Liver (tissue), 9 donors: ENCODE measurements around the gene CAV2. TPM values are rescaled to one million over a fixed set of nuclear protein-coding genes. Genes with fewer than 3 reads are reported as not detected.

Experiments used
- DNase-seq: peaks from one replicate; pipeline ENCODE4 v3.0.0-alpha.2; 2017; ENCODE audit warnings: low spot score
- H3K27ac ChIP-seq, 2 donors: one replicate each; pipeline ENCODE4 v1.7.0; 2013; ENCODE audit warnings: inconsistent platforms in 2 of 2, low read length in 2 of 2, control low read depth in 1 of 2, low read depth in 1 of 2, mild to moderate bottlenecking in 1 of 2
- H3K27me3 ChIP-seq, 4 donors: one replicate each; pipeline versions ENCODE4 v1.6.1 to v1.7.0; 2013; ENCODE audit warnings: low read length in 3 of 4, inconsistent platforms in 1 of 4, mild to moderate bottlenecking in 1 of 4, moderate library complexity in 1 of 4; ENCODE audit not compliant: control insufficient read depth in 4 of 4, insufficient read depth in 4 of 4
- H3K36me3 ChIP-seq, 4 donors: one replicate each; pipeline versions ENCODE4 v1.6.1 to v1.7.0; 2013; ENCODE audit warnings: low read length in 3 of 4, mild to moderate bottlenecking in 3 of 4, low read depth in 1 of 4, moderate library complexity in 1 of 4; ENCODE audit not compliant: control insufficient read depth in 4 of 4, insufficient read depth in 3 of 4
- H3K4me1 ChIP-seq, 4 donors: one replicate each; pipeline versions ENCODE4 v1.6.1 to v1.7.0; 2013; ENCODE audit warnings: low read length in 3 of 4, mild to moderate bottlenecking in 3 of 4, moderate library complexity in 1 of 4; ENCODE audit not compliant: control insufficient read depth in 4 of 4, insufficient read depth in 4 of 4
- H3K4me3 ChIP-seq, 3 donors: one replicate each; pipeline versions ENCODE4 v1.6.1 to v1.7.0; 2013; ENCODE audit warnings: low read length in 3 of 3, control low read depth in 1 of 3, low read depth in 1 of 3, mild to moderate bottlenecking in 1 of 3
- H3K9ac ChIP-seq, 2 donors: one replicate each; pipeline ENCODE4 v1.7.0; 2013; ENCODE audit warnings: low read length in 2 of 2, mild to moderate bottlenecking in 2 of 2, moderate library complexity in 2 of 2, control low read depth in 1 of 2, low read depth in 1 of 2
- H3K9me3 ChIP-seq, 4 donors: one replicate each; pipeline versions ENCODE4 v1.6.1 to v1.7.0; 2013; ENCODE audit warnings: low read length in 3 of 4; ENCODE audit not compliant: control insufficient read depth in 4 of 4
- CTCF ChIP-seq: fragments of 150-350 bp; IDR thresholded peaks from 2 replicates; pipeline ENCODE4 v1.5.1; 2017; ENCODE audit warnings: improper control_type of control experiment, low read depth, low read length; ENCODE audit not compliant: missing input control
- EGR1 ChIP-seq, 2 donors: IDR thresholded peaks; 2 replicates each; pipeline ENCODE4 v1.6.1; 2016 to 2018; ENCODE audit warnings: antibody characterized with exemption in 2 of 2, low read depth in 2 of 2
- FOXA1 ChIP-seq: IDR thresholded peaks from 2 replicates; pipeline ENCODE4 v1.6.1; 2016; ENCODE audit warnings: antibody characterized with exemption
- FOXA2 ChIP-seq: IDR thresholded peaks from 2 replicates; pipeline ENCODE4 v1.6.1; 2016; ENCODE audit warnings: antibody characterized with exemption
- GABPA ChIP-seq, 2 donors: IDR thresholded peaks in 1 of 2; conservative IDR thresholded peaks in 1 of 2; 2 replicates each; pipeline ENCODE4 v1.6.1; 2016; ENCODE audit warnings: antibody characterized with exemption in 2 of 2, mild to moderate bottlenecking in 1 of 2, moderate library complexity in 1 of 2
- HNF4A ChIP-seq, 2 donors: conservative IDR thresholded peaks; 2 replicates each; pipeline ENCODE4 v1.6.1; 2016; ENCODE audit warnings: antibody characterized with exemption in 2 of 2, mild to moderate bottlenecking in 2 of 2
- HNF4G ChIP-seq: IDR thresholded peaks from 2 replicates; pipeline ENCODE4 v1.6.1; 2016; ENCODE audit warnings: antibody characterized with exemption
- JUND ChIP-seq, 2 donors: IDR thresholded peaks; 2 replicates each; pipeline ENCODE4 v1.6.1; 2016; ENCODE audit warnings: antibody characterized with exemption in 2 of 2
- MAX ChIP-seq: IDR thresholded peaks from 2 replicates; pipeline ENCODE4 v1.6.1; 2016; ENCODE audit warnings: antibody characterized with exemption
- NR2F2 ChIP-seq: IDR thresholded peaks from 2 replicates; pipeline ENCODE4 v1.6.1; 2016; ENCODE audit warnings: antibody characterized with exemption
- RAD21 ChIP-seq, 2 donors: IDR thresholded peaks; 2 replicates each; pipeline ENCODE4 v1.6.1; 2016; ENCODE audit warnings: antibody characterized with exemption in 2 of 2, mild to moderate bottlenecking in 2 of 2
- RXRA ChIP-seq, 2 donors: IDR thresholded peaks; 2 replicates each; pipeline ENCODE4 v1.6.1; 2017 to 2018; ENCODE audit warnings: antibody characterized with exemption in 2 of 2, mild to moderate bottlenecking in 1 of 2
- SP1 ChIP-seq: IDR thresholded peaks from 2 replicates; pipeline ENCODE4 v1.6.1; 2018; ENCODE audit warnings: antibody characterized with exemption, mild to moderate bottlenecking
- TAF1 ChIP-seq: conservative IDR thresholded peaks from 2 replicates; pipeline ENCODE4 v1.6.1; 2016; ENCODE audit warnings: antibody characterized with exemption, mild to moderate bottlenecking
- YY1 ChIP-seq: IDR thresholded peaks from 2 replicates; pipeline ENCODE4 v1.6.1; 2016; ENCODE audit warnings: antibody characterized with exemption, mild to moderate bottlenecking
- WGBS: extraction: QIAGEN DNeasy Blood & Tissue Kit; methylation state at CpG from one replicate; pipeline ENCODE4 v1.1.7; 2013; 5-methylcytosine and 5-hydroxymethylcytosine counted together
- polyA plus RNA-seq, 2 donors: library from polyadenylated mRNA; stranded (reverse) in 1 of 2; unstranded in 1 of 2; fragments of 200-250 nt in 1 of 2; fragments of >200 nt in 1 of 2; fragmentation: Nextera tagmentation in 1 of 2; extraction: Ambion mirVana in 1 of 2; gene quantifications; one replicate each; pipeline versions ENCODE4 v1.2.1 to v1.2.3, GENCODE V29; 2013 to 2015
- total RNA-seq, 2 donors: library from RNA; depleted of rRNA; stranded (reverse); fragments of >200 nt; gene quantifications; one replicate each; pipeline ENCODE4 v1.2.3, GENCODE V29; 2014
- TF ChIP-seq, protein P1 (sequence below): IDR thresholded peaks from 2 replicates; pipeline ENCODE4 v1.6.1; 2016; ENCODE audit warnings: antibody characterized with exemption
- TF ChIP-seq, protein P2 (sequence below): IDR thresholded peaks from 2 replicates; pipeline ENCODE4 v1.6.1; 2016; ENCODE audit warnings: antibody characterized with exemption, mild to moderate bottlenecking
- TF ChIP-seq, protein P3 (sequence below): IDR thresholded peaks from 2 replicates; pipeline ENCODE4 v1.6.1; 2016; ENCODE audit warnings: antibody characterized with exemption
- donor health status: healthy.
- donor health status: healthy.
- donor health status: healthy.
- donor health status: healthy.
- donor health status: healthy.

CAV2 gene
- total and polyA plus RNA-seq, 4 donors, result 6.8 to 29.7 (median 19.9) TPM

- Histone ChIP-seq H3K4me1 (no peaks in the 10 kb centered on the region), H3K27me3 (no peaks in the 10 kb centered on the region), H3K4me3 (no peak overlapping the region), H3K9me3 (no peaks in the 10 kb centered on the region), H3K9ac (no peak overlapping the region), H3K27ac (no peak overlapping the region), H3K36me3 (no peaks in the 10 kb centered on the region)
- DNase-seq, result no peak
- 98% methylated on average over 2 of the region's 2 CpGs for WGBS
- TF ChIP-seq NR2F2, result no peak
- no peak for TF ChIP-seq FOXA1
- no peak for TF ChIP-seq JUND (IDR thresholded peaks at IDR 0.05)
- TF ChIP-seq CTCF, result no peak
- TF ChIP-seq, protein P1, sequence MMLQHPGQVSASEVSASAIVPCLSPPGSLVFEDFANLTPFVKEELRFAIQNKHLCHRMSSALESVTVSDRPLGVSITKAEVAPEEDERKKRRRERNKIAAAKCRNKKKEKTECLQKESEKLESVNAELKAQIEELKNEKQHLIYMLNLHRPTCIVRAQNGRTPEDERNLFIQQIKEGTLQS, result no peak
- TF ChIP-seq FOXA2, result no peak
- TF ChIP-seq HNF4G, result no peak
- TF ChIP-seq TAF1, result no peak
- TF ChIP-seq YY1, result no peak
- no peak for TF ChIP-seq EGR1 (IDR thresholded peaks at IDR 0.05; ENCODE audit: low read depth in 2 of 2)
- no peak for TF ChIP-seq GABPA (IDR thresholded peaks at IDR 0.05 in 1 of 2, conservative IDR thresholded peaks at IDR 0.05 in 1 of 2)
- TF ChIP-seq, protein P2, sequence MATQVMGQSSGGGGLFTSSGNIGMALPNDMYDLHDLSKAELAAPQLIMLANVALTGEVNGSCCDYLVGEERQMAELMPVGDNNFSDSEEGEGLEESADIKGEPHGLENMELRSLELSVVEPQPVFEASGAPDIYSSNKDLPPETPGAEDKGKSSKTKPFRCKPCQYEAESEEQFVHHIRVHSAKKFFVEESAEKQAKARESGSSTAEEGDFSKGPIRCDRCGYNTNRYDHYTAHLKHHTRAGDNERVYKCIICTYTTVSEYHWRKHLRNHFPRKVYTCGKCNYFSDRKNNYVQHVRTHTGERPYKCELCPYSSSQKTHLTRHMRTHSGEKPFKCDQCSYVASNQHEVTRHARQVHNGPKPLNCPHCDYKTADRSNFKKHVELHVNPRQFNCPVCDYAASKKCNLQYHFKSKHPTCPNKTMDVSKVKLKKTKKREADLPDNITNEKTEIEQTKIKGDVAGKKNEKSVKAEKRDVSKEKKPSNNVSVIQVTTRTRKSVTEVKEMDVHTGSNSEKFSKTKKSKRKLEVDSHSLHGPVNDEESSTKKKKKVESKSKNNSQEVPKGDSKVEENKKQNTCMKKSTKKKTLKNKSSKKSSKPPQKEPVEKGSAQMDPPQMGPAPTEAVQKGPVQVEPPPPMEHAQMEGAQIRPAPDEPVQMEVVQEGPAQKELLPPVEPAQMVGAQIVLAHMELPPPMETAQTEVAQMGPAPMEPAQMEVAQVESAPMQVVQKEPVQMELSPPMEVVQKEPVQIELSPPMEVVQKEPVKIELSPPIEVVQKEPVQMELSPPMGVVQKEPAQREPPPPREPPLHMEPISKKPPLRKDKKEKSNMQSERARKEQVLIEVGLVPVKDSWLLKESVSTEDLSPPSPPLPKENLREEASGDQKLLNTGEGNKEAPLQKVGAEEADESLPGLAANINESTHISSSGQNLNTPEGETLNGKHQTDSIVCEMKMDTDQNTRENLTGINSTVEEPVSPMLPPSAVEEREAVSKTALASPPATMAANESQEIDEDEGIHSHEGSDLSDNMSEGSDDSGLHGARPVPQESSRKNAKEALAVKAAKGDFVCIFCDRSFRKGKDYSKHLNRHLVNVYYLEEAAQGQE, result no peak
- TF ChIP-seq HNF4A (conservative IDR thresholded peaks at IDR 0.05), result no peak
- TF ChIP-seq MAX, result no peak
- TF ChIP-seq, protein P3, sequence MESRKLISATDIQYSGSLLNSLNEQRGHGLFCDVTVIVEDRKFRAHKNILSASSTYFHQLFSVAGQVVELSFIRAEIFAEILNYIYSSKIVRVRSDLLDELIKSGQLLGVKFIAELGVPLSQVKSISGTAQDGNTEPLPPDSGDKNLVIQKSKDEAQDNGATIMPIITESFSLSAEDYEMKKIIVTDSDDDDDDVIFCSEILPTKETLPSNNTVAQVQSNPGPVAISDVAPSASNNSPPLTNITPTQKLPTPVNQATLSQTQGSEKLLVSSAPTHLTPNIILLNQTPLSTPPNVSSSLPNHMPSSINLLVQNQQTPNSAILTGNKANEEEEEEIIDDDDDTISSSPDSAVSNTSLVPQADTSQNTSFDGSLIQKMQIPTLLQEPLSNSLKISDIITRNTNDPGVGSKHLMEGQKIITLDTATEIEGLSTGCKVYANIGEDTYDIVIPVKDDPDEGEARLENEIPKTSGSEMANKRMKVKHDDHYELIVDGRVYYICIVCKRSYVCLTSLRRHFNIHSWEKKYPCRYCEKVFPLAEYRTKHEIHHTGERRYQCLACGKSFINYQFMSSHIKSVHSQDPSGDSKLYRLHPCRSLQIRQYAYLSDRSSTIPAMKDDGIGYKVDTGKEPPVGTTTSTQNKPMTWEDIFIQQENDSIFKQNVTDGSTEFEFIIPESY, result no peak
- TF ChIP-seq SP1, result no peak
Observed at GRCh38 chr7:116465125-116465524, 34.4 kb upstream of the CAV2 start.

DNA sequence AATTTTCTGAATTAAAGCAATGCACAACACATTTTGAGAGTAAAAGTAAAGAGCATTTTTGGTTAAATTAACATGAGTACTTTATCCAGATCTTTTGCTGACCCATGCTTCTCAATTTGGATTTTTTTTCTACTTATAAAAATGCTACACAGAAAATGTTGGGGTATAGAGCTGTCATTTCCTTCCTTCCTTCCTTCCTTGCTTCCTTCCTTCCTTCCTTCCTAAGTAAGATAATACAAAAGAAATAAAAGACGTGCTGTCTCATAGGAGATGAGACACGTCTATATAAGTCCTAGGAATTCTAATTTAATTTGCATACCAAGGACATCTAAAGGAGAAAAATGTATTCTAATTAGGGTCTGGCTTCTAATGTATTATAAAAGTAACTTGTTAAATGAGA, 31.0 kb upstream of the CAV2 start:
- WGBS, result 79% methylated on average over 2 of the region's 2 CpGs
- TF ChIP-seq TAF1 (no peak), SP1 (no peak), RXRA (IDR thresholded peaks at IDR 0.05) (no peak), FOXA2 (no peak), MAX (no peak), YY1 (no peak), RAD21 (IDR thresholded peaks at IDR 0.05) (no peak), GABPA (IDR thresholded peaks at IDR 0.05 in 1 of 2, conservative IDR thresholded peaks at IDR 0.05 in 1 of 2) (no peak), FOXA1 (no peak), HNF4G (no peak)
- TF ChIP-seq, protein P3, result no peak
- TF ChIP-seq, protein P1, result no peak
- TF ChIP-seq, protein P2, result no peak

More for the DNA sequence above, 31.0 kb upstream of the CAV2 start:
- Histone ChIP-seq H3K4me3 (no peak overlapping the region), H3K27me3 (no peaks in the 10 kb centered on the region), H3K4me1 (no peaks in the 10 kb centered on the region), H3K36me3 (no peaks in the 10 kb centered on the region), H3K9me3 (no peaks in the 10 kb centered on the region), H3K9ac (no peak overlapping the region), H3K27ac (no peak overlapping the region)
- no peak for DNase-seq
